HG02678 (cell line): ENCODE measurements around the gene RYR2.

ENCODE experiments used
- ATAC-seq: cut with Tn5 transposase; IDR thresholded peaks from one replicate; pipeline ENCODE4 v1.9.1; 2021; ENCODE audit warnings: mild to moderate bottlenecking, moderate library complexity; ENCODE audit not compliant: unreplicated experiment

RYR2 gene

DNA sequence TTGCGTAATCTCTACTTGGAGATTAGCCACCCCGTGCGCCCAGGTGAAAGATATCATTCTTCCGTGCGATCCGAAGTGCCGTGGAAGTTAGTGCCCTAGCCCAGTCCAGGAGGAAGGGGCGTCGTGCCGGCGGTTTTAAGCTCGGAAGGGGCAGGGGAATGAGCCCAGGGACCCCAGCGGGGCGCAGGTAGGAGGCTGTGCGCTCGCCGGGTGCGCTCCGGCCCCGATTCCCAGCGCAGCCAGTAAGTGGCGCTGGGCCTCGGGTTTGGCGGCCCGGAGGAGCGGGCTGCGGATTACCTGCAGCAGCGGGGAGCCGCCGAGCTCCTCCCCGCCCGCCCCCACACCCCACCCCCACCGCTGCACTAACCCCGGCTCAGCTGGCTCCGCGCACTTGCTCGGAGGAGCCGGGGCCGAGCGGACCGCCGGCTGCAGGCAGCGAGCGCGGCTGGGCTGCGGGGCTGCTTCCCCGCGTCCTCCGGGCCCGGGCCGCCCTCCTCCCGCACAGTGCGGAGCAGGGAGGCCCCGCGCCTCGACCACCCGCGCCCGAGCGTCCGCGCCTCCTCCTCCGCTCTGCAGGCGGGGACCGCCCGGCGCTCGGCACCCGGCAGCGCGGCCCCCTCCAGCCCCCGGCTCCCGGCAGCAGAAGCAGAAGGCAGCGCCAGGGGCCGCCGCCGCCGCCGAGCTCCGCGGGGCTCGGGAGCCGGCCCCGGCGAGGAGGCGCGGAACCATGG, at the start of gene RYR2:
Gene RYR2 (plus strand): TSS at position 390 of the 731 bp plus-strand sequence. CDS start 338 bp downstream, at position 728.
- ATAC-seq = no peak

DNA sequence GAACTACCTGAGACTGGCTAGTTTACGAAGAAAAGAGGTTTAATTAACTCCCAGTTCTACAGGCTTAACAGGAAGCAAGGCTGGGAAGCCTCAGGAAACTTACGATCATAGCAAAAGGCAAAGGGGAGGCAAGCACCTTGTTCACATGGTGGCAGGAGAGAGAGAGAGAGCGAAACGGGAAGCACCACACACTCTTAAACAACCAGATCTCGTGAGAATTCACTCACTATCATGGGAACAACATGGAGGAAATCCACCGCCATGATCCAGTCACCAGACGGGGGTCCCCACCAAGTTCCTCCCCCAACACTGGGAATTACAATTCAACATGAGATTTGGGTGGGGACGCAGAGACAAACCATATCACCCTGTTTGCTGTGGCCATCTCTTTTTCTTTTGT, 49.5 kb upstream of the RYR2 start:
- ATAC-seq = no peak

DNA sequence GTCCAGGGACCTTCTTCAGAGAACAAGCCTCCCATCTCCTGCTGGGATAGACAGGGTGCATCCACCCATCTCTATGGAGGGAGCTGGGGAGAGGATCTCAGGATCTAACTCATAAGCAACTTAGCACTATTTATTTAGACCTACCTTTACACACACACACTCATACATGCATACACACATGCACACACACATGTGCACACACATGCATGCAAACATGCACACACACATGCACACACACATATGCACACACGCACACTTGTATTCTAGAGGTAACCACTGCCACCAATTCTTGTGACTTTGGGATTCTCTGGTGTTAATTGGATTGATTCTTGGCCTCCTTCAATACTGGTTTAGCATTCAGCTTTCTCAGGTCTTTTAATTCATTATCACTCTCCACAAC, 47.5 kb upstream of the RYR2 start:
- no peak for ATAC-seq

DNA sequence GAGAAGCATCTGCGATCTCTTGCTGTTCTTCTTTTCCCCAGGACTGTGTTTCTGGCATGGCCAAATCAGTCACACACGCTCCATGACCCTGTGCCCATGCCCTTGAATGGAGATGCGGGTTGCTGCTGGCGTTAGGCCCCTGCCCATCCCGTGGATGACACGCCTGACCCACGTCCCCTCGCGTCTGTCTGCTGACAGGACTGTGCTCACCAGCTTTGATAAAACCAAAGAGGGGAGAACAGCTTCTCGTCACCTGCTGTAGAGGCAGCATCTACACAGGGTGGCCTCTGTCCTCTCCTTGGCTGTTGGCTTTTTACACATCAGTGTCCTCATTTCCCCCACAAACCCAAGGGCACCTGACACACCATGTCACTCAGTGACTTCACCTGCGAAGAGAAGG, 44.6 kb upstream of the RYR2 start:
- no peak for ATAC-seq

DNA sequence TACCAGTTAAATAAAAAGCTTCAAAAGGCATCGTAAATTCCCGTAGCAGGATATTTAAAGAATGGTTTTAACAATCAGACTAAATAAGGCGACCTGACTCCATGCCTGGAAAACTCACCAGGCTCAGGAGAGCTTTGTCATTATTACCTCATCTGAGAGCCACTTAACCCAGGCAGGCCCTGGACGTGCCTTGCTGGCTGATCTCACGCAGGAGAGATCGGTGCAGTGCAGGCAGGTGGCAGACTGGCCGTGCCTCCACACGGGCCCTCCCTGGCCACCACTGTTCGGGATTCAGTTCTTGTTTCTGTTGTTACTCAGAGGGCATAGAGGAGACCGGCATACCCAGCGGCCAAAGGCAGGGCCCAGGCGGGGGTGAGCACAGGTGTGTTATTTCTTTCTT, 44.1 kb upstream of the RYR2 start:
- no peak for ATAC-seq

DNA sequence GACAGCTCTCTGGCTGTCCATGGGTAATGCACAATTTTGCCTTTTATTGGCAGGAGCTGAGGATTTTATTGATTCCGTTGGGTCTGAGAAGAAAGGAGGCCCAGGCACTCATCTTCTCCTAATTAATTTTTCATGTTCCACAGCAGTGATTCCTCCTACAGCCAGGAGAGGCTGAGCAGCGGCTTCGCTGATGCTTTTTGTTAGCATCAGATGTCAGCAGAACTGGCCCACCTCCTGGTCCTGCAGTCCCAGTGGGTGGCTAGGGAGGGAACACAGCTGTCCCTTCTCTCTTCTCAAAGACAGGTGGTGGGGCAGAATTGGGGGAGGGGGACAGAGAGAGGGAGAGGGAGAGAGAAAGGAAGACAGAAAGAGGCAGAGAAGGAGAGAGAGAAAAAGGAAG, 43.4 kb upstream of the RYR2 start:
- no peak for ATAC-seq

DNA sequence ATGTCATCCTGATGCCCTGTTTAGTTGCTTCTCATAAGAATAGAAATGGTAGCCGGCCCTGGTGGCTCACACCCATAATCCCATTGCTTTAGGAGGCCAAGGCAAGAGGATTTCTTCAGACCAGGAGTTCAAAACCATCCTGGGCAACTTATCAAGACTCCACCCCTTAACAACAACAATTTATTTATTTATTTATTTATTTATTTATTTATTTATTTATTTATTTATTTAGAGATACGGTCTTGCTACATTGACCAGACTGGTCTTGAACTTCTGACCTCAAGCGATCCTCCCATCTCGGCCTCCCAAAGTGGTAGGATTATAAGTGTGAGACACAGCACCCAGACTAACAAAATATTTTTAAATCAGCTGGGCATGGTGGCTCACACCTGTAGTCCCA, 41.8 kb upstream of the RYR2 start:
- no peak for ATAC-seq

DNA sequence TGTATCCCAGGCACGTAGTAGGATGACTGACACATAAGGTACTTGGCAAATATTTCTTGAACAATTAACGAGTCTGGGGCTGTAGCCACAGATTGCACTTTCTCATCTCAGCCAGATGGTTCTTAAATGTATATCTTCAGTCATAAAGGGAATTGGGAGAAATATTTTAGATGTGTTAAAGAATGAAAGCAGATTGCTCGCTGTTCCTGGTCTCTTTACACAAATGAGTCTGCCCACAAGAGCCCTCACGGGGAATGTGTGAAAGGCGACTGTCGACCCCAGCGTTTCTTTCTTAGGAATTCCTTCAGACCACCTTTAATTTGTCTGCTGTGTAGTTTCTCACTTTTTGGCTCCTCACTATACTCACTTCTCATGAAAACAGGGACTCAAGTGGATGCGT, 38.5 kb upstream of the RYR2 start:
- no peak for ATAC-seq

DNA sequence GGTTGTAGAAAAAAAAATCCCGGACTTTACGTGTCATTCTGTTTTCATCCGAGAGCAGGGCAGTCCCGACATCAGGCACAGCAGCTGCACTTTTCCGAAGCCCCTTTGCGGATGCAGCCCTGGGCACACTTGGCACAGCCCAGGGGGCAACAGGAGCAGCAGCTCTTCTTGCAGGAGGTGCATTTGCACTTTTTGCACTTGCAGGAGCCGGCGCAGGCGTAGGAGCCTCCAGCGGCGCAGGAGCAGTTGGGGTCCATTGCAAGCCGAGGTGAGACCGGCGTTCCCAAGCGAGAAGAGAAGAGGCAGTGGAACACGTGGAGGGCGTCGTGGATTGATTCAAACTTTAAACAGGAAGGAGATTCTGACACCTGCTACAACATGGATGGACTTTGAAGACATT, 37.9 kb upstream of the RYR2 start, which contains the start of gene MT1HL1:
Gene MT1HL1 (minus strand): TSS at position 326 of the 400 bp plus-strand sequence. CDS start 69 bp downstream, at position 257.
- no peak for ATAC-seq

DNA sequence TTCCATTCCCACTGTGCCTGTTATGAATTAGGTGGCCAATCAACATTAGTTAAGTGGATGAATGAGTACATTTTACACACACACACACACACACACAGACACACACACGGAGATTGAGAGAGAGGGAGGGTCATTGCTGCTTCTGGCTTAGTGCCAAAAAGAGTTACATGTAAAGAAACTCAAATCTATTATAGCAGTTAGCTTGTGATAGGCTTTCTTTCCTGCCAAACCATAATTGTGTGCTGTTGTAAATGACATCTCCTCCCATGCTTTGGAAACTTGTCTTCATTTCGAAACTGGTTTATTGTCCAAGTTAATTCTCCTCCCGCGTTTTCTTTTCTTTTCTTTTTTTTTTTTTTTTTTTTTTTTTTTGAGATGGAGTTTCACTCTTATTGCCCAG, 36.3 kb upstream of the RYR2 start:
- no peak for ATAC-seq

DNA sequence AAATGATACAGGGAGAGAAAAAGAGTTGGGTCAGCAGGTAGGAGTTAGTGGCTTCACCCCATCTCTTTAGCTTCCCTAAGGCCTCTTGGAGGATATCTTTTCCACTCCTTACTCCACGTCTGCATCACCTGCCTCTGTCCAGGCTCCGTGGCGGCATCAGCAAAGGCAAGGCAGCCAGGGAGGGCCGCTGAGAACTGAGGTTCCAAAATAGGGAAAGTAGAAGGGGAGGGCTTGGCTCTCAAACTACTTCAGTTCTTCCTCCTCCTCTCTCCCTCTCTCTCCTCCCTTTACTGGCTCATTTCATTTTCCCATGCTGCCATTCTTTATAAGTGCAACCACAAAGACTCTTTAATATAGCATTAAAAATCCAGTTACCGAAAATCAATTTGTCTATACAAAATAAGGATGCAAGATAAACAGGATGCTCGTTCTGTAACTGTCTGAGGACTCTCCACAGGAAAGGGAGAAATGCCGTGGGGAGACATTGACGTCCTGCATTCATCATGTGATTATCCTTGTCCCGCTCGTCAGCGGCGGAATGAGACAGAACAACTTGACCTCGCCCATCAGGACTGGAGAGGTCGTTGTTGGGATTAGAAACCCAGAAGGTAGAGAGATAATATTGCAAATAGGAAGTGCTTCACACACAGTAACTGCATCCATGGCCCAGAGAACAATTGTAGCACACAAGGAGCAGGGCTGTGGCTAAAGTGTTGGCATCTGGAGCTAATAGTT, 34.7 kb upstream of the RYR2 start:
- ATAC-seq = no peak

DNA sequence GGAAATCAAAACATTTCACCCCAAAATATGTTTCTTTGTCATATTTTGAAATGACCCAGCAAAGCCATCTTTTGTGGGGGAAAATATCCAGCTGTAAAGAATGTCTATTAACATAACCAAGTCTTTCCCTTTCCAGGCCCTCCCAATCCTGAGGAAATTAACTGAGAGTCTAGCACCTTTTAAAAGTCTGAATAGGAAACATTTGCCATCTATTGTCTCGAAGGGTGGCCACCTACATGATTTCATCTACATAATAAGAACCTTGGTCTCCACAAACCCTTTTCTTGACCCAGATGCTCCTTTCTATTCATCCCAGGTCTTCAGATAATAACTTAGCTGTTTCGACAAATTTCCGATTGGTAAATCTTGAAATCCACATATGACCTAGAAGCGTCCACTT, 32.4 kb upstream of the RYR2 start:
- no peak for ATAC-seq

DNA sequence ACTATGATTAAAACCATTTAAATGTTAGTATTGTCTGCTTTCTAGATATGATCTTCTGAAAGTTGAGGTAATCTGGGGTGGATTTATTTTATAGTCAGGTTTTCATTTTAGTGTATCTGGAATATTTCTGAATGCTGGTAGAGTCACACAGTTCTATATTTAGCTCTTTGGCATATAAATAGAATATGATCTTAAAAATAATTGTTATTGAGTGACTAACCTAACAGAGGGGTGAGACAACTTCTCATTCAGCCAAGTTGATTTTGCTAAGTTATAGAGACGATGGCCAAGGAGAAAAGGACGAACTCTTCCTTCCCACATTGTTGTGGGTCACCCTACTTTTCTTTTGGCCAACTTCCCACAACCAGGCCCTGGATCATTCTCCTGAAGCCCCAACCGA, 30.6 kb upstream of the RYR2 start:
- ATAC-seq = no peak

DNA sequence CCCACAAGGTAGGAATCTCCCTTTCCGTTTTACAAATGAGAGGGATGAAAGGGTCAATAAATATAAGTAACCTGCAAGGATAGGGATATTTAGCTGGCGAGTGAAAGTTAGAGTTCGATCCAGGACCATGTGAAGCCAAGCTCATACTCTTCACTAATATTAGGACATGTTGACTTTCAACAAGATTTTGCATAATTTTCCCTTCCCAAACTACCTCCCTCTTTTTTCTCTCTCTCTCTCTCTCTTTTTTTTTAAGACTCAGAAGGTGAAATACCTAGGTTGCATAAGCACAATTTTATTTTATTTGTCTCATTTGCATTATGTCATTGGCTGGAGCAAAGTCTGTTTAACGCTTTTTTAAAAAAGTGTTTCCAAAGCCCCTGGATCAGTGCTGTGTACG, 29.6 kb upstream of the RYR2 start:
- no peak for ATAC-seq

DNA sequence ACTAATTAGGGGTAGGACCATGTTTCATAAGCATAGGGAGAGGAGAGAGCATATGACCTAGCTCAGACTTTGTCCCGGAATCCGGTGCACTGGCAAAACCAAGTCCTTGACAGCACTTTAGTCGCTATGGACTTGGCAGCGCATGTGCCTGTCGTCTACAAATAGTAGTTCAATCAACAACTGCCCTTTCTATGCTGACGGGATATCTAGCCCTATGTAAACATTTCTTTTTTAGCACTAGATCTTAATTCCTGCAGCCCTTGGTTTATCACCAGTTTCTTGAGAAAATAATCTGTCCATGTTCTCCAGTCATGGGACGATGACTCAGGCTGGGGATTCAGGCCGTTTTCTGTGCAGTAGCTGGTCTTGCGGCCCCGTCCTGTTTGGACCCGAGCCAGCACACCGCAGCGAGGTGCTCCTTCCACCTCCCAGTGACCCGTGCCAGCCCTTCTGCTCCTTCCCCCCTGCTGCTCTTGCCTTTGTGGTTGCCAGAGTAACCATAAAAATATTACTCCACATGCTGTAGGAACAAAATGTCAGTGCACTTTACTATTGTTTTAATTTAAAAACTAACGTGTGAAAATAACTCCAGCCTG, 29.1 kb upstream of the RYR2 start:
- ATAC-seq = no peak

DNA sequence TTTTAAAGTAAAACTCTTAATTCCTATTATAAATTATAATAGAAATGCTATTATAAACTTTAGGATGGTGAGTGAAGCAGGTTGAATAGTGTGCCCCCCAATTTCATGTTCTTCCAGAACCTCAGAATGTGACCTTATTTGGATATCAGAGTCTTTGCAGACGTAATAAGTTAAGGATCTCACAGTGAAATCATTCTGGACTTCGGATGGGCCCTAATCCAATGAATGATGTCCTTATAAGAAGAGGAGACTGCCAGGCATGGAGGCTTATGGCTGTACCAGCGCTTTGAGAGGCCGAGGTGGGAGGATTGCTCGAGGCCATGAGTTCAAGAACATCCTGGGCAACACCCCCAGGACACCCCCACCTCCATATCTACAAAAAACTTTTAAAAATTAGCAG, 28.4 kb upstream of the RYR2 start:
- no peak for ATAC-seq

DNA sequence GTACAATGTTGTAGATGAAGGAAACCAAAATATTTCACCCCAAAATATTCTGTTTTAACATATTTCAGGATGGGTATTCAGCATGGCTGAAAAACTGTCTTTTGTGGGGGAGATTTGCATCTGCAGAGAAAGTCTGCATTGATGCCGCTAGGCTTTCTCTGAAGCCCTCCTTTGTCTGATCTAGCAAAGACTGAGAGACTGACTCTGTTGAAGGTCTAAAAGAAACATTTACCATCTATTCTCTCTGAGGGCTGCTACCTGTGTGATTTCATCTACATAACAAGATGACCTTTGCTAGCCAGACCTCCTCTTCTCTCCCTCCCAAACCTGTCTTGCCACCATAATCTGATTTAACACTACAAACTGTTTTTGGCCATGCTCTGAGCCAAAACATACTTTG, 25.4 kb upstream of the RYR2 start:
- ATAC-seq = no peak

DNA sequence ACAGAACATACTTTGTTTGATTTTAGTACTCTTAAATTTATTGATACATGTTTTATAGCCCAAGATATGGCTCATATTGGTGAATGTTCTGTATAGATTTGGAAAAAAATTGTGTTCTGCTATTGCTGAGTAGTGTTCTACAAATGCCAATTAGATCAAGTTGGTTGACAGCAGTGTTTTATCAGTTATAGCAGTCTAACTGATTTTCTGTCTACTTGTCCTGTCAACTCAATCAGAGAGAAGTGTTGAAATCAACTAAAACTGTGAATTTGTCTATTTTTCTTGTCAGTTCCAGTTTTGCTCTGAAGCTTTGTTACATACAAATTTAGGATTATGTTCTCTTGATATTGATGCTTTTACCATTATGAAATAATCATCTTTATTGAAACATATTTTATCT, 23.1 kb upstream of the RYR2 start:
- ATAC-seq = no peak

DNA sequence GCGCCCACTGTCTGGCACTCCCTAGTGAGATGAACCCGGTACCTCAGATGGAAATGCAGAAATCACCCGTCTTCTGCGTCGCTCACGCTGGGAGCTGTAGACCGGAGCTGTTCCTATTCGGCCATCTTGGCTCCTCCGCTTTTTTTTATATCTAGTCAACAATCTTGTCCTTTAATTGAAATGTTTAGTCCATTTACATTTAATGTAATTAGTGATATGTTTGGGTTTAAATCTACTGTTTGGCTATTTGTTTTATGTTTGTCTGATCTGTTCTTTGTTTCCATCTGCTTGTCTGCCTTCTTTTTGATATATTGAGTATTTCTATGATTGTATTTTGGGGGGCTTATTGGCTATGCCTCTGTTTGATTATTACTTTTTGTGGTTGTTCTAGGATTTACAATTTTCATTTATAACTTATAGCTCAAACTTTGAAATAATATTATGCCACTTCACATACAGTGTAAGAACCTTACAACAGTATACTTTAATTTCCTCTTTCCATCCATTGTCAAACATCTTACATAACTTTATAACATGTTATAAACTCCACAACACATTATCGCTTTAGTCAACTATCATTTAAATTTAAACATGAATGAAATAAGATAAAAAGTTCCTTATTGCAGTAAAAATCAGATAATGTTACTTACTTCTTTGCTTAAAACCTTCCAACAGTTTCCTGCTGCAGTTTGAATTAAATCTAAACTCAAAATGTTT, 16.5 kb upstream of the RYR2 start:
- no peak for ATAC-seq

DNA sequence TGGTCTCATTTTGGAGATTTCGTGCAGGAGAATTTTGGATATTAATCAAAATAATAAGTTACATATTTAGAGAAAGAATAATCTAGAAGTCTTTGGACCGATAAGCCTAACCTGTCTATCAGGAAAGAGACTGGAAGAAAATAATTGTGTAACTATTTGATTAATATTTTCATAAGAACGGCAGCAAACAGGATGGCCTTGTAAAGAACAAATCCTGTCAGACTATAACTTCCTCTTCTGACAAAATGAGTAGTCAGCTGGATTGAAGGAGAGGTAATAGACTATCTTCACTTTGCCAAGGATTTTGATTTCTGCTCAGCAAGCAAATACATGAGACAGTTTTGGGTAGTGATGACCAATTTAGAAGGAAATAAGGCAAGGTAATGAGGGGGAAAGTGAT, 12.7 kb upstream of the RYR2 start:
- no peak for ATAC-seq

DNA sequence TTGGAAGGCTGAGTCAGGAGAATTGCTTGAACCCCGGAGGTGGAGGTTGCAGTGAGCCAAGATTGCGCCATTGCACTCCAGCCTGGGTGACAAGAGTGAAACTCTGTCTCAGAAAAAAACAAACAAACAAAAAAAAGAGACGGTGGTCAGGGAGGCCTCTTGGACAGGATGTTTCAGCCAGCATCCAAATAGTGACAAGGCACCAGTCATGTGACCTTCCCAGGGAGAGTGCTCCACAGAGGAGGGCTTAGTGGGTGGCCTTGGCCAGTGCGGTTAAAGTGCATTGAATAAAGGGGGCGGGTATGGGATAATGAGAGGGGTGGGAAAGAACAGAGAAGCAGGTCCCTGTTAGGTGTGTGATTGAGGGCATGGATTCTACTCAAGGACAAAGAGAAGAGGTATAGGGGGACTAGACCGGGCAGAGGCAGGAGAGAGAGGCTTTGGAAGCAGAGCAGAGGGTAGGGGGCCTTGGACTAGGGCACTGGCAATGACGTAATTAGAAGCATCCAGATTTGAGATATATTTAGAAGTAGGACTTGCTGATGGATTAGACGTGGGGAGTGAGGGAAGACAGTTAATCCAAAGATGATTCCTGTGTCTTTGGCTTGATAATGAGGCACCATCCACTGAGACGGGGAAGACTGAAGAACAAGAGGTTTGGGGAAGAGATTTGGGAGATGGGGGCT, 12.0 kb upstream of the RYR2 start:
- no peak for ATAC-seq
